GM12878 (cell line): ENCODE data around the gene YRDC. TPM values are rescaled to one million over a fixed set of nuclear protein-coding genes. Genes with fewer than 3 reads are reported as not detected.
A peak's percentile ranks its signal among the peaks of the same experiment; 100 is the strongest.

Experiments
- ATAC-seq: fragments of 200-7000 bp; cut with Tn5 transposase; 3 replicates; pipeline ENCODE4 v1.9.1; 2020; ENCODE audit warnings: mild to moderate bottlenecking, moderate library complexity
- BruUV-seq: library from RNA; stranded (reverse); fragments of 400-500 nt; replicated peaks from 2 replicates; lab custom pipeline; 2021; lab: Mats Ljungman, UMichigan
- CTCF ChIA-PET: fragments of 300-600 bp; sonication (Branson Sonifier 250); formaldehyde crosslinking; extraction: SDS; loops from one replicate; lab custom pipeline; 2021; ENCODE audit warnings: inconsistent platforms; lab: Yijun Ruan, JAX
- POLR2A ChIA-PET: fragments of 350-600 bp; formaldehyde crosslinking; extraction: SDS; loops from one replicate; lab custom pipeline; 2021; ENCODE audit warnings: inconsistent platforms; lab: Charles Lee
- RAD21 ChIA-PET: fragments of 300-600 bp; sonication (Branson Sonifier 250); formaldehyde crosslinking; loops from one replicate; lab custom pipeline; 2023; ENCODE audit warnings: antibody characterized with exemption; ENCODE audit not compliant: unreplicated experiment; lab: Charles Lee
- SMC1A ChIA-PET: fragments of 300-600 bp; sonication (Branson Sonifier 250); formaldehyde crosslinking; loops from one replicate; lab custom pipeline; 2023; ENCODE audit not compliant: unreplicated experiment, uncharacterized antibody; lab: Charles Lee
- DNase-seq: peaks from one replicate; pipeline ENCODE4 v3.0.0-alpha.2; 2011; ENCODE audit warnings: low read depth, low spot score
- FAIRE-seq: peaks from 3 replicates; lab custom pipeline; 2011; peaks lifted over from hg19 to GRCh38; lab: Jason Lieb, UNC
- H2AFZ ChIP-seq: 2 replicates; pipeline ENCODE4 v1.6.0; 2011; ENCODE audit warnings: low read depth, low read length, control low read depth; ENCODE audit not compliant: control insufficient read depth
- H3K27ac ChIP-seq: 2 replicates; pipeline ENCODE4 v1.5.1; 2011; ENCODE audit warnings: control low read depth; ENCODE audit not compliant: control insufficient read depth, insufficient read depth
- H3K27me3 ChIP-seq, 2 experiments: replicated peaks in 1 of 2; 2 replicates each; pipeline versions ENCODE4 v1.6.0 to v1.6.1; 2011; ENCODE audit warnings: low read length in 1 of 2; ENCODE audit not compliant: control insufficient read depth in 2 of 2, insufficient read depth in 2 of 2
- H3K36me3 ChIP-seq, 2 experiments: 2 replicates each; pipeline ENCODE4 v1.5.1; 2011; ENCODE audit warnings: low read length in 1 of 2; ENCODE audit not compliant: control insufficient read depth in 2 of 2, insufficient read depth in 2 of 2
- H3K4me1 ChIP-seq: 2 replicates; pipeline ENCODE4 v1.6.1; 2011; ENCODE audit warnings: mild to moderate bottlenecking, low read length, moderate library complexity, mixed read lengths; ENCODE audit not compliant: control insufficient read depth, insufficient read depth
- H3K4me2 ChIP-seq: 2 replicates; pipeline ENCODE4 v1.6.0; 2011; ENCODE audit warnings: control low read depth; ENCODE audit not compliant: control insufficient read depth, insufficient read depth
- H3K4me3 ChIP-seq: fragments of 200-600 bp; sonication (generic); 2 replicates; pipeline ENCODE4 v1.5.1; 2016
- H3K79me2 ChIP-seq: 2 replicates; pipeline ENCODE4 v1.6.0; 2011; ENCODE audit warnings: low read length; ENCODE audit not compliant: control insufficient read depth, insufficient read depth
- H3K9ac ChIP-seq: 2 replicates; pipeline ENCODE4 v1.8.0; 2011; ENCODE audit warnings: low read length, control low read depth, mixed read lengths; ENCODE audit not compliant: control insufficient read depth, insufficient read depth
- H3K9me3 ChIP-seq: replicated peaks from 3 replicates; pipeline ENCODE4 v1.5.1; 2011; ENCODE audit warnings: mild to moderate bottlenecking, low read length; ENCODE audit not compliant: control insufficient read depth, insufficient read depth
- H4K20me1 ChIP-seq: 2 replicates; pipeline ENCODE4 v1.6.0; 2011; ENCODE audit not compliant: control insufficient read depth, insufficient read depth
- CBX3 ChIP-seq: fragments of 200-600 bp; sonication (generic); IDR thresholded peaks from 2 replicates; pipeline ENCODE4 v1.6.1; 2016; ENCODE audit warnings: low read depth, borderline replicate concordance
- CREM ChIP-seq: IDR thresholded peaks from 2 replicates; pipeline ENCODE4 v1.6.1; 2014; ENCODE audit warnings: antibody characterized with exemption, low read depth
- JUND ChIP-seq: IDR thresholded peaks from 2 replicates; pipeline ENCODE4 v1.6.1; 2012; ENCODE audit warnings: low read depth, mild to moderate bottlenecking, low read length, improper control_type of control experiment, moderate library complexity
- RCOR1 ChIP-seq: conservative IDR thresholded peaks from 2 replicates; pipeline ENCODE4 v1.6.1; 2012; ENCODE audit warnings: low read depth, low read length, improper control_type of control experiment
- SREBF1 ChIP-seq: IDR thresholded peaks from 2 replicates; pipeline ENCODE4 v1.6.1; 2012; ENCODE audit warnings: mild to moderate bottlenecking, low read length
- YY1 ChIP-seq: IDR thresholded peaks from 2 replicates; pipeline ENCODE4 v1.6.1; 2011; ENCODE audit warnings: low read depth, mild to moderate bottlenecking, low read length
- ZNF622 ChIP-seq: fragments of 450-650 bp; IDR thresholded peaks from 2 replicates; pipeline ENCODE4 v1.6.1; 2017; ENCODE audit warnings: mild to moderate bottlenecking, inconsistent platforms
- WGBS: methylation state at CpG from one replicate; pipeline ENCODE4 v1.1.6; 2016; ENCODE audit warnings: low lambda C conversion rate; ENCODE audit not compliant: insufficient replicate concordance, insufficient coverage; ENCODE audit errors: missing lambda C conversion rate; 5-methylcytosine and 5-hydroxymethylcytosine counted together
- in situ Hi-C: fragments of 300-500 bp; cut with MboI; formaldehyde crosslinking; loops from 9 replicates; pipeline ENCODE4 v1.14.3; 2018; ENCODE audit warnings: mixed read lengths
- intact Hi-C: fragments of 100-400 bp; cut with micrococcal nuclease; formaldehyde crosslinking; loops from one replicate; pipeline ENCODE4 v1.14.2; 2022; ENCODE audit not compliant: unreplicated experiment
- polyA plus RNA-seq, 11 experiments: library from polyadenylated mRNA; depleted of rRNA in 4 of 11; unstranded in 6 of 11; stranded (reverse) in 5 of 11; fragments of >200 nt; fragmentation: Nextera tagmentation in 4 of 11; fragmentation: Illumina TruSeq in 1 of 11; extraction: Ambion mirVana in 4 of 11; extraction: Trizol in 1 of 11; gene quantifications; 1 replicate in 1 of 11; 2 replicates in 10 of 11; pipeline versions ENCODE4 v1.2.1 to v1.2.3, GENCODE V29; 2011 to 2016; ENCODE audit warnings: inconsistent platforms in 2 of 11, missing spikeins in 2 of 11, low read depth in 1 of 11
- total RNA-seq, 4 experiments: library from RNA; depleted of rRNA in 3 of 4; stranded (reverse); fragments of >200 nt in 3 of 4; fragmentation: Illumina TruSeq in 1 of 4; extraction: Trizol in 1 of 4; gene quantifications; 2 replicates each; pipeline versions ENCODE4 v1.2.1 to v1.2.3, GENCODE V29; 2013 to 2021
- TF ChIP-seq, protein P1 (sequence below): fragments of 450-650 bp; IDR thresholded peaks from 2 replicates; pipeline ENCODE4 v1.6.1; 2016; ENCODE audit warnings: mild to moderate bottlenecking, moderate library complexity, borderline replicate concordance
- TF ChIP-seq, protein P2 (sequence below): fragments of 450-650 bp; IDR thresholded peaks from 2 replicates; pipeline ENCODE4 v1.6.1; 2017; ENCODE audit warnings: mild to moderate bottlenecking, moderate library complexity
- TF ChIP-seq, protein P3 (sequence below): IDR thresholded peaks from 2 replicates; pipeline ENCODE4 v1.6.1; 2012; ENCODE audit warnings: mild to moderate bottlenecking, low read depth, low read length
- TF ChIP-seq, protein P4 (sequence below): fragments of 150-350 bp; IDR thresholded peaks from 2 replicates; pipeline ENCODE4 v1.6.1; 2014; ENCODE audit warnings: mild to moderate bottlenecking, low read depth, low read length

The YRDC gene
- total and polyA plus RNA-seq, 10 of the 15 experiments (the other 5 are each of a cell fraction or from before 2014, with no cell fraction given), result 2.9 to 36.2 (median 19.3) TPM

DNA sequence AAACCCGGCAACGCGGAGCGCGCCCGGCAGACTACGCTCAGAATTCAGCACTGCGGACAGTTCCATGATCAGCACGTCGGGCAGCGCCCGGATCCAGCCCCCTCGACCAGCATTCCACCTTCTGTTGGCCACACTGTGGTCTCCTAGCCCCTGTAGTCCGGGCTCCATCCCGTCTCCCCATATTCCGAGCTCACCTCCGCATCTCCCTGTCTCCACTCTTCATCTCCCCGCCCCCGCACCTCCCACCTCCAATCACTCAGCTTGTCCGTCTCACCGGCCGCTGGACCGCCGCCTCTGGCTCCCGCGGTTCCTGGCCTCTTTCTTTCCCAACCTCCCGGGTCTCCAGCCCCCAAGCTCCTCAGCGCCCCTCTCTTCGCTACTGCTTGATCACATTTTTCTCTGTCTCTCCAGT, 43.6 kb downstream of the YRDC start:
- Histone ChIP-seq H2AFZ (no peak overlapping the region), H3K9ac (no peak overlapping the region), H3K4me2 (no peak overlapping the region), H3K36me3 (no peaks in the 10 kb centered on the region), H3K79me2 (no peaks in the 10 kb centered on the region), H3K27ac (no peak overlapping the region), H3K4me3 (no peak overlapping the region), H4K20me1 (no peaks in the 10 kb centered on the region), H3K4me1 (no peaks in the 10 kb centered on the region), H3K27me3 (peaks cover 5 to 14% of the 10 kb centered on the region in 2 experiments; a peak in 3 of 4 replicates), H3K9me3 (no peaks in the 10 kb centered on the region; the same call in 2 of the 3 replicates)
- DNase-seq, result no peak
- ChIA-PET POLR2A (no interaction called here), SMC1A (no interaction called here), RAD21 (no interaction called here), CTCF (interaction anchor here (0.5 kb wide), 1 partner anchor 706 kb away, joined by 3 read pairs; no protein-coding TSS in a partner anchor)
- FAIRE-seq, result no peak
- WGBS, result 56% methylated on average over 28 of the region's 29 CpGs
- no TSS peak for BruUV-seq
- in situ Hi-C loops, result no loop called here
- intact Hi-C loops, result no loop called here
- peak; percentile 53 for ATAC-seq
- peak; percentile 93 for TF ChIP-seq SREBF1
- no peak for TF ChIP-seq ZNF622
- TF ChIP-seq CBX3, result no peak
- TF ChIP-seq CREM, result no peak
- TF ChIP-seq, protein P1, sequence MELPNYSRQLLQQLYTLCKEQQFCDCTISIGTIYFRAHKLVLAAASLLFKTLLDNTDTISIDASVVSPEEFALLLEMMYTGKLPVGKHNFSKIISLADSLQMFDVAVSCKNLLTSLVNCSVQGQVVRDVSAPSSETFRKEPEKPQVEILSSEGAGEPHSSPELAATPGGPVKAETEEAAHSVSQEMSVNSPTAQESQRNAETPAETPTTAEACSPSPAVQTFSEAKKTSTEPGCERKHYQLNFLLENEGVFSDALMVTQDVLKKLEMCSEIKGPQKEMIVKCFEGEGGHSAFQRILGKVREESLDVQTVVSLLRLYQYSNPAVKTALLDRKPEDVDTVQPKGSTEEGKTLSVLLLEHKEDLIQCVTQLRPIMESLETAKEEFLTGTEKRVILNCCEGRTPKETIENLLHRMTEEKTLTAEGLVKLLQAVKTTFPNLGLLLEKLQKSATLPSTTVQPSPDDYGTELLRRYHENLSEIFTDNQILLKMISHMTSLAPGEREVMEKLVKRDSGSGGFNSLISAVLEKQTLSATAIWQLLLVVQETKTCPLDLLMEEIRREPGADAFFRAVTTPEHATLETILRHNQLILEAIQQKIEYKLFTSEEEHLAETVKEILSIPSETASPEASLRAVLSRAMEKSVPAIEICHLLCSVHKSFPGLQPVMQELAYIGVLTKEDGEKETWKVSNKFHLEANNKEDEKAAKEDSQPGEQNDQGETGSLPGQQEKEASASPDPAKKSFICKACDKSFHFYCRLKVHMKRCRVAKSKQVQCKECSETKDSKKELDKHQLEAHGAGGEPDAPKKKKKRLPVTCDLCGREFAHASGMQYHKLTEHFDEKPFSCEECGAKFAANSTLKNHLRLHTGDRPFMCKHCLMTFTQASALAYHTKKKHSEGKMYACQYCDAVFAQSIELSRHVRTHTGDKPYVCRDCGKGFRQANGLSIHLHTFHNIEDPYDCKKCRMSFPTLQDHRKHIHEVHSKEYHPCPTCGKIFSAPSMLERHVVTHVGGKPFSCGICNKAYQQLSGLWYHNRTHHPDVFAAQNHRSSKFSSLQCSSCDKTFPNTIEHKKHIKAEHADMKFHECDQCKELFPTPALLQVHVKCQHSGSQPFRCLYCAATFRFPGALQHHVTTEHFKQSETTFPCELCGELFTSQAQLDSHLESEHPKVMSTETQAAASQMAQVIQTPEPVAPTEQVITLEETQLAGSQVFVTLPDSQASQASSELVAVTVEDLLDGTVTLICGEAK, result peak; percentile 72
- TF ChIP-seq, protein P2, sequence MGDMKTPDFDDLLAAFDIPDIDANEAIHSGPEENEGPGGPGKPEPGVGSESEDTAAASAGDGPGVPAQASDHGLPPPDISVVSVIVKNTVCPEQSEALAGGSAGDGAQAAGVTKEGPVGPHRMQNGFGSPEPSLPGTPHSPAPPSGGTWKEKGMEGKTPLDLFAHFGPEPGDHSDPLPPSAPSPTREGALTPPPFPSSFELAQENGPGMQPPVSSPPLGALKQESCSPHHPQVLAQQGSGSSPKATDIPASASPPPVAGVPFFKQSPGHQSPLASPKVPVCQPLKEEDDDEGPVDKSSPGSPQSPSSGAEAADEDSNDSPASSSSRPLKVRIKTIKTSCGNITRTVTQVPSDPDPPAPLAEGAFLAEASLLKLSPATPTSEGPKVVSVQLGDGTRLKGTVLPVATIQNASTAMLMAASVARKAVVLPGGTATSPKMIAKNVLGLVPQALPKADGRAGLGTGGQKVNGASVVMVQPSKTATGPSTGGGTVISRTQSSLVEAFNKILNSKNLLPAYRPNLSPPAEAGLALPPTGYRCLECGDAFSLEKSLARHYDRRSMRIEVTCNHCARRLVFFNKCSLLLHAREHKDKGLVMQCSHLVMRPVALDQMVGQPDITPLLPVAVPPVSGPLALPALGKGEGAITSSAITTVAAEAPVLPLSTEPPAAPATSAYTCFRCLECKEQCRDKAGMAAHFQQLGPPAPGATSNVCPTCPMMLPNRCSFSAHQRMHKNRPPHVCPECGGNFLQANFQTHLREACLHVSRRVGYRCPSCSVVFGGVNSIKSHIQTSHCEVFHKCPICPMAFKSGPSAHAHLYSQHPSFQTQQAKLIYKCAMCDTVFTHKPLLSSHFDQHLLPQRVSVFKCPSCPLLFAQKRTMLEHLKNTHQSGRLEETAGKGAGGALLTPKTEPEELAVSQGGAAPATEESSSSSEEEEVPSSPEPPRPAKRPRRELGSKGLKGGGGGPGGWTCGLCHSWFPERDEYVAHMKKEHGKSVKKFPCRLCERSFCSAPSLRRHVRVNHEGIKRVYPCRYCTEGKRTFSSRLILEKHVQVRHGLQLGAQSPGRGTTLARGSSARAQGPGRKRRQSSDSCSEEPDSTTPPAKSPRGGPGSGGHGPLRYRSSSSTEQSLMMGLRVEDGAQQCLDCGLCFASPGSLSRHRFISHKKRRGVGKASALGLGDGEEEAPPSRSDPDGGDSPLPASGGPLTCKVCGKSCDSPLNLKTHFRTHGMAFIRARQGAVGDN, result no peak
- TF ChIP-seq, protein P3, sequence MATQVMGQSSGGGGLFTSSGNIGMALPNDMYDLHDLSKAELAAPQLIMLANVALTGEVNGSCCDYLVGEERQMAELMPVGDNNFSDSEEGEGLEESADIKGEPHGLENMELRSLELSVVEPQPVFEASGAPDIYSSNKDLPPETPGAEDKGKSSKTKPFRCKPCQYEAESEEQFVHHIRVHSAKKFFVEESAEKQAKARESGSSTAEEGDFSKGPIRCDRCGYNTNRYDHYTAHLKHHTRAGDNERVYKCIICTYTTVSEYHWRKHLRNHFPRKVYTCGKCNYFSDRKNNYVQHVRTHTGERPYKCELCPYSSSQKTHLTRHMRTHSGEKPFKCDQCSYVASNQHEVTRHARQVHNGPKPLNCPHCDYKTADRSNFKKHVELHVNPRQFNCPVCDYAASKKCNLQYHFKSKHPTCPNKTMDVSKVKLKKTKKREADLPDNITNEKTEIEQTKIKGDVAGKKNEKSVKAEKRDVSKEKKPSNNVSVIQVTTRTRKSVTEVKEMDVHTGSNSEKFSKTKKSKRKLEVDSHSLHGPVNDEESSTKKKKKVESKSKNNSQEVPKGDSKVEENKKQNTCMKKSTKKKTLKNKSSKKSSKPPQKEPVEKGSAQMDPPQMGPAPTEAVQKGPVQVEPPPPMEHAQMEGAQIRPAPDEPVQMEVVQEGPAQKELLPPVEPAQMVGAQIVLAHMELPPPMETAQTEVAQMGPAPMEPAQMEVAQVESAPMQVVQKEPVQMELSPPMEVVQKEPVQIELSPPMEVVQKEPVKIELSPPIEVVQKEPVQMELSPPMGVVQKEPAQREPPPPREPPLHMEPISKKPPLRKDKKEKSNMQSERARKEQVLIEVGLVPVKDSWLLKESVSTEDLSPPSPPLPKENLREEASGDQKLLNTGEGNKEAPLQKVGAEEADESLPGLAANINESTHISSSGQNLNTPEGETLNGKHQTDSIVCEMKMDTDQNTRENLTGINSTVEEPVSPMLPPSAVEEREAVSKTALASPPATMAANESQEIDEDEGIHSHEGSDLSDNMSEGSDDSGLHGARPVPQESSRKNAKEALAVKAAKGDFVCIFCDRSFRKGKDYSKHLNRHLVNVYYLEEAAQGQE, result peak; percentile 100
- no peak for TF ChIP-seq JUND
- 0 out of 2 replicates have a peak, but pooled peaks have one; percentile 12 for TF ChIP-seq YY1
- peak; percentile 84; the same call in 1 of the 2 replicates for TF ChIP-seq RCOR1
- TF ChIP-seq, protein P4, sequence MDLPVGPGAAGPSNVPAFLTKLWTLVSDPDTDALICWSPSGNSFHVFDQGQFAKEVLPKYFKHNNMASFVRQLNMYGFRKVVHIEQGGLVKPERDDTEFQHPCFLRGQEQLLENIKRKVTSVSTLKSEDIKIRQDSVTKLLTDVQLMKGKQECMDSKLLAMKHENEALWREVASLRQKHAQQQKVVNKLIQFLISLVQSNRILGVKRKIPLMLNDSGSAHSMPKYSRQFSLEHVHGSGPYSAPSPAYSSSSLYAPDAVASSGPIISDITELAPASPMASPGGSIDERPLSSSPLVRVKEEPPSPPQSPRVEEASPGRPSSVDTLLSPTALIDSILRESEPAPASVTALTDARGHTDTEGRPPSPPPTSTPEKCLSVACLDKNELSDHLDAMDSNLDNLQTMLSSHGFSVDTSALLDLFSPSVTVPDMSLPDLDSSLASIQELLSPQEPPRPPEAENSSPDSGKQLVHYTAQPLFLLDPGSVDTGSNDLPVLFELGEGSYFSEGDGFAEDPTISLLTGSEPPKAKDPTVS, result no peak
